A549 (cell line): Measurements from ENCODE around the gene GRID1.

ENCODE experiments used
- BHLHE40 ChIP-seq: IDR thresholded peaks from 2 replicates; pipeline ENCODE4 v1.6.1; 2012; ENCODE audit warnings: low read depth, low read length, inconsistent platforms
- CBX2 ChIP-seq: fragments of 200-600 bp; sonication (generic); IDR thresholded peaks from 2 replicates; pipeline ENCODE4 v1.6.1; 2016; ENCODE audit warnings: low read depth, mild to moderate bottlenecking, borderline replicate concordance
- CHD2 ChIP-seq: fragments of 150-350 bp; IDR thresholded peaks from 2 replicates; pipeline ENCODE4 v1.6.1; 2014; ENCODE audit warnings: low read length; ENCODE audit not compliant: partially characterized antibody
- CTCF ChIP-seq: fragments of >200 bp; sonication (Bioruptor Twin); formaldehyde crosslinking; IDR thresholded peaks from 3 replicates; pipeline ENCODE4 v1.5.1; 2016
- E2F6 ChIP-seq: IDR thresholded peaks from 2 replicates; pipeline ENCODE4 v1.6.1; 2012; ENCODE audit warnings: low read depth, borderline replicate concordance
- EP300 ChIP-seq, 2 experiments: fragments of >200 bp; sonication (Bioruptor Twin); formaldehyde crosslinking; IDR thresholded peaks; 2 replicates in 1 of 2; 3 replicates in 1 of 2; pipeline ENCODE4 v1.6.1; 2016 to 2017
- JUN ChIP-seq, 2 experiments: fragments of >200 bp; sonication (Bioruptor Twin); formaldehyde crosslinking; IDR thresholded peaks; 2 replicates in 1 of 2; 3 replicates in 1 of 2; pipeline ENCODE4 v1.6.1; 2016 to 2017
- NPAS2 ChIP-seq: fragments of 250-450 bp; sonication (Bioruptor Pico); IDR thresholded peaks from 2 replicates; pipeline ENCODE4 v1.8.0; 2022; ENCODE audit warnings: mild to moderate bottlenecking, moderate library complexity, borderline replicate concordance
- POLR2A ChIP-seq: IDR thresholded peaks from 2 replicates; pipeline ENCODE4 v1.6.1; 2012; ENCODE audit warnings: mild to moderate bottlenecking, low read length
- RFX5 ChIP-seq: fragments of 450-650 bp; IDR thresholded peaks from 2 replicates; pipeline ENCODE4 v1.7.1; 2014; ENCODE audit warnings: antibody characterized with exemption, mild to moderate bottlenecking, moderate library complexity
- SMC3 ChIP-seq: fragments of >200 bp; sonication (Bioruptor Twin); formaldehyde crosslinking; IDR thresholded peaks from 3 replicates; pipeline ENCODE4 v1.6.1; 2018; ENCODE audit warnings: inconsistent platforms

GRCh38 chr10:86246279-86246940, 120.2 kb downstream of the GRID1 start:
- TF ChIP-seq CTCF (no peak), EP300 (IDR thresholded peaks at IDR 0.05) (no peak), JUN (IDR thresholded peaks at IDR 0.05) (no peak), CBX2 (no peak), POLR2A (no peak), RFX5 (no peak), SMC3 (no peak), CHD2 (no peak), BHLHE40 (no peak), NPAS2 (CRISPR knock-in tag) (no peak), E2F6 (no peak)
